Ascending aorta (tissue), 2 donors: ENCODE data around the gene BTG1. TPM values are rescaled to one million over a fixed set of nuclear protein-coding genes. Genes with fewer than 3 reads are reported as not detected.

ENCODE experiments used
- DNase-seq, 2 donors: peaks; one replicate each; pipeline ENCODE4 v3.0.0-alpha.2; 2019; ENCODE audit warnings: low spot score in 2 of 2
- H3K27ac ChIP-seq, 2 donors: fragments of 200-600 bp; sonication (generic); one replicate each; pipeline ENCODE4 v1.5.1; 2016 to 2017; ENCODE audit warnings: mild to moderate bottlenecking in 1 of 2
- H3K27me3 ChIP-seq: fragments of 200-600 bp; sonication (generic); one replicate; pipeline ENCODE4 v1.5.1; 2017
- H3K36me3 ChIP-seq, 2 donors: fragments of 200-600 bp; sonication (generic); one replicate each; pipeline ENCODE4 v1.5.1; 2016
- H3K4me1 ChIP-seq, 2 donors: fragments of 200-600 bp; sonication (generic); one replicate each; pipeline ENCODE4 v1.5.1; 2016 to 2017; ENCODE audit warnings: mild to moderate bottlenecking in 1 of 2
- H3K4me3 ChIP-seq, 2 donors: fragments of 200-600 bp; sonication (generic); one replicate each; pipeline ENCODE4 v1.5.1; 2016 to 2017; ENCODE audit warnings: mild to moderate bottlenecking in 1 of 2
- H3K9me3 ChIP-seq, 2 donors: fragments of 200-600 bp; sonication (generic); one replicate each; pipeline ENCODE4 v1.5.1; 2016
- intact Hi-C: fragments of 100-400 bp; cut with DNase I; formaldehyde crosslinking; loops from one replicate; pipeline ENCODE4 v1.15.1; 2023
- total RNA-seq: library from RNA; depleted of rRNA; stranded (reverse); fragments of >200 nt; gene quantifications from one replicate; pipeline ENCODE4 v1.1.0, GENCODE V29; 2016
- TF ChIP-seq, protein P1 (sequence below), 3 experiments: fragments of 200-600 bp in 2 of 3; fragments of 450-650 bp in 1 of 3; sonication (generic) in 2 of 3; IDR thresholded peaks; one replicate each; pipeline ENCODE4 v1.5.1; 2016 to 2019; ENCODE audit warnings: antibody characterized with exemption in 3 of 3, mild to moderate bottlenecking in 1 of 3, moderate library complexity in 1 of 3

BTG1 gene, protein sequence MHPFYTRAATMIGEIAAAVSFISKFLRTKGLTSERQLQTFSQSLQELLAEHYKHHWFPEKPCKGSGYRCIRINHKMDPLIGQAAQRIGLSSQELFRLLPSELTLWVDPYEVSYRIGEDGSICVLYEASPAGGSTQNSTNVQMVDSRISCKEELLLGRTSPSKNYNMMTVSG
- 17.3 TPM for total RNA-seq

DNA sequence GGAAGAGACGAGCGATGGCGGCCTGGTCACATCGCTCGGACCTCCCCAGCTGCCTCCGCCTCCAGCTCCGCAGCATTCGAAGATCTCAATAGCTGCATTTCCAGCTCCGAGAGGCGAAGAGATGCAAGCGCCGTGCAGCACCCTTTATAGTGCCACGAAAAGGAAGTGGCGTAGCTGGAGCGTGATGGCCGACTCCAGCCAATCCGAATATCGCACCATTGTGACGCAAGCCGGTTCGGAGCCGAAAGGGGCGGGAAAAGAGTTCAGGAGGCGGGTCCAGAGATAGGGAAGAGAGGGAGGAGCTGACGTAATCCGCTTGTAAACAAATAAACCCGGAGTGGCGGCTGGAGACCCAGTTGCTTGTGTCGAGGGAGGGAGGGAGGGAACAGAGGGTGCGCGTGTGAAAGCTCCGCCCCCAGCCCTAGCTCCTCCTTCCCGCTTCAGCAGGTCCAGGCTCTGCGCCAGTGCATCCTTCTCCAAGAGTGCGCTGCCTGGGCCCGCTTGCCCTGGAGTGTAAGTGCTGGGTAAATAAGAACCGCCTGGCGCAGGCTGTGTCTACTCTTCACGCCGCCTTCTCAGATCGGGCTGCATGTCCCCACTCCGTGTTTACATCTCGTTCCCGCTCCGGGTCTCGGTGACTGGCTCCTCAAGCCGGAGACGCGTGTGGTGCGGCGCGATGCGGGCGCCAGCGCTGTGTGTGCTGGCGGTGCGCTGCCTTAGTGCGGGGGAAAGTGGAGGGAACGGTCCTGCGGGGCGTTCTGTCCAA, at the start of gene BTG1:
Gene BTG1 (minus strand): TSS at position 116 of the 766 bp plus-strand sequence. CDS start 311 bp downstream, outside the sequence.
- Histone ChIP-seq H3K36me3 (peaks cover 0 to 28% of the 10 kb centered on the region in 2 donors), H3K9me3 (no peaks in the 10 kb centered on the region), H3K4me3 (peak within 1 kb of the TSS; percentile 94 to 95), H3K27ac (peak within 1 kb of the TSS; percentile 99 to 100), H3K4me1 (no peaks in the 10 kb centered on the region), H3K27me3 (no peaks in the 10 kb centered on the region)
- TF ChIP-seq, protein P1, sequence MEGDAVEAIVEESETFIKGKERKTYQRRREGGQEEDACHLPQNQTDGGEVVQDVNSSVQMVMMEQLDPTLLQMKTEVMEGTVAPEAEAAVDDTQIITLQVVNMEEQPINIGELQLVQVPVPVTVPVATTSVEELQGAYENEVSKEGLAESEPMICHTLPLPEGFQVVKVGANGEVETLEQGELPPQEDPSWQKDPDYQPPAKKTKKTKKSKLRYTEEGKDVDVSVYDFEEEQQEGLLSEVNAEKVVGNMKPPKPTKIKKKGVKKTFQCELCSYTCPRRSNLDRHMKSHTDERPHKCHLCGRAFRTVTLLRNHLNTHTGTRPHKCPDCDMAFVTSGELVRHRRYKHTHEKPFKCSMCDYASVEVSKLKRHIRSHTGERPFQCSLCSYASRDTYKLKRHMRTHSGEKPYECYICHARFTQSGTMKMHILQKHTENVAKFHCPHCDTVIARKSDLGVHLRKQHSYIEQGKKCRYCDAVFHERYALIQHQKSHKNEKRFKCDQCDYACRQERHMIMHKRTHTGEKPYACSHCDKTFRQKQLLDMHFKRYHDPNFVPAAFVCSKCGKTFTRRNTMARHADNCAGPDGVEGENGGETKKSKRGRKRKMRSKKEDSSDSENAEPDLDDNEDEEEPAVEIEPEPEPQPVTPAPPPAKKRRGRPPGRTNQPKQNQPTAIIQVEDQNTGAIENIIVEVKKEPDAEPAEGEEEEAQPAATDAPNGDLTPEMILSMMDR (IDR thresholded peaks at IDR 0.05): no peak
- intact Hi-C loops: loop anchor here (2.0 to 5.0 kb wide), 9 partner anchors 85 to 781 kb away; partner anchors contain the start of gene EEA1
- peak; percentile 97 to 100 for DNase-seq

DNA sequence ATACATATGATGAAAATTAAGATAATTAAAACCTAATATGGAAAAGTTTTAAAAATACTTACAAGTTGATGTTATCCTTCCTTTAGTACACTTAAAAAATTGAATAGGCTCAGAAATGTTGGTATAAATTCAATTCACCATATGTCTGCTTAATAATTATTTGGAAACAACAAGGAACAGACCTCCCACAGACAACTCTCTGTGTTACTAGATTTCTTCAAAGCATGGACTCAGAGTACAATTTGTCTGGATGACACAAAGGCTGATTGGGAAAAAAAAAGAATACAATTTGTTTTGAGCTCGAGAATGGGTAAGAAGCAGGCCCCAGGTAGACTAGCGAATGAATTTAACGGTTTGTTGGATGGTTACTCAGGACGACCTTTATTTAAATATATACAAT, 48.9 kb upstream of the BTG1 start:
- no peak for DNase-seq
- intact Hi-C loops: no loop called here
- Histone ChIP-seq H3K4me3 (no peak overlapping the region), H3K27me3 (no peaks in the 10 kb centered on the region), H3K36me3 (no peaks in the 10 kb centered on the region), H3K9me3 (no peaks in the 10 kb centered on the region), H3K4me1 (no peaks in the 10 kb centered on the region), H3K27ac (no peak overlapping the region)
- TF ChIP-seq, protein P1 (IDR thresholded peaks at IDR 0.05): no peak

DNA sequence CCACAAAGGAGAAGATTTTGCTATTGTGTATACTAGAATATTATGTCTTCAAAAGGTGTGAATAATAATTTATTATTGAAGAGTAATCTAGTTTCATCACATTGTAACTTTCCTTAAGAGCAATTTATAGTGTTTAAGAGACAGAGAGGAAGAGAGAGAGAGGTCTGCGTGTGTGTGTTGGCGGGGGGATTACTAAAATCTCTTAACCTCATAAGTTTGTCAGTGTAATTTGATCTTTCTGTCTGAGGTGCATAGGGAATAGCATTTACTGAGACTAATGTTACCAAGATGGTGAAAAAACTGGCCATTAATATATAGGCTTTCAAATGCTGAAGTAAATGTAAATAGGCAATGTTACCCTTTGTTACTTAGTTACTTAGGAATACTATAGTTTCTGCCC, 48.2 kb upstream of the BTG1 start:
- no peaks in the 10 kb centered on the region for H3K36me3 ChIP-seq
- intact Hi-C loops: no loop called here
- no peaks in the 10 kb centered on the region for H3K27me3 ChIP-seq
- DNase-seq: no peak
- H3K4me3 ChIP-seq: no peak overlapping the region
- H3K4me1 ChIP-seq: no peaks in the 10 kb centered on the region
- no peaks in the 10 kb centered on the region for H3K9me3 ChIP-seq
- H3K27ac ChIP-seq: no peak overlapping the region
- TF ChIP-seq, protein P1 (IDR thresholded peaks at IDR 0.05): no peak

DNA sequence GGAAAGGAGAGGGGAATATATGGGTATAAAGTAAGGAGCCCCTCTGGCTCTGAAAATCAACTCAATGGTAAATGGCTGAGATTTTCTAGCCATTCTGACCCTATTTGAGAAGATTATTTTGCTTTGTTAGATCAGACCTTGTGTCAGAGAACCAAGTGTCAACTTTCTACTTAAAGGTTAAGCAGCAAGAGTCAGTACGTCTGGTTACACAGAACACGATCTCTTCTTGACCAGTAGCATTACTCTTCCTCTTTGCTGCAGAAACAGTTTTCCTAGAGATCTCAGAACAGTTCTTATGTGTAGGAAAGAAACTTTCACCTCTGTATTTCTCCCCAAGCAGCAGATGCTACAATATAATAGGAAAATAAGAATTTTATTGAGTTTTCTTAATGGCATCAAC, 47.4 kb upstream of the BTG1 start:
- intact Hi-C loops: no loop called here
- H3K9me3 ChIP-seq: no peaks in the 10 kb centered on the region
- no peaks in the 10 kb centered on the region for H3K36me3 ChIP-seq
- TF ChIP-seq, protein P1 (IDR thresholded peaks at IDR 0.05): no peak
- H3K27me3 ChIP-seq: no peaks in the 10 kb centered on the region
- H3K27ac ChIP-seq: no peak overlapping the region
- no peaks in the 10 kb centered on the region for H3K4me1 ChIP-seq
- no peak overlapping the region for H3K4me3 ChIP-seq
- no peak for DNase-seq

DNA sequence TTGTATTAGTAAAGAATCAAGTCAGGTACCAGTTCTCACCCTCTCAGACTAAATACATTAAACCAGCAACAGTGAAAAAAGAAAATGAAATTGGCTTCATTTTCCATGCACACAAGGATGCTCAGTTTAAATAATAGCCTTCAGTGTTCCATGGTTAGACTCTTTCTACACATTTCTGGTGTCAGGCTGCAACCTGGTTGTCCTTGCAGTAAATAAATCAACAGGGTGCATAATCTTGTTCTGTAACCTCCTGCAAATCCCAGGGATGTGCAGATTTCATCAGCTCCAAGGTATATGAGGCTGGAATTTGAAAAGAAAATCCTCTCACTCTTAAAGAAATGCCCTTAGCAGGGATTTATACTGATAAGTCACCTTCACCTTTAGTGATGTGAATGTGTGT, 46.7 kb upstream of the BTG1 start:
- Histone ChIP-seq H3K27ac (no peak overlapping the region), H3K4me1 (no peaks in the 10 kb centered on the region), H3K36me3 (no peaks in the 10 kb centered on the region), H3K4me3 (no peak overlapping the region), H3K9me3 (no peaks in the 10 kb centered on the region), H3K27me3 (no peaks in the 10 kb centered on the region)
- intact Hi-C loops: no loop called here
- DNase-seq: no peak
- TF ChIP-seq, protein P1 (IDR thresholded peaks at IDR 0.05): no peak
